Upper lobe of left lung (tissue), 4 donors: Measurements from ENCODE around the gene ZNRF4.

Experiments
- EP300 ChIP-seq, 4 donors: sonication (generic); formaldehyde crosslinking; IDR thresholded peaks; one replicate each; pipeline ENCODE4 v1.5.1; 2017; ENCODE audit warnings: antibody characterized with exemption in 4 of 4, control low read depth in 2 of 4
- POLR2A ChIP-seq, 4 donors: fragments of 450-650 bp; IDR thresholded peaks; one replicate each; pipeline ENCODE4 v1.5.1; 2016 to 2017; ENCODE audit warnings: antibody characterized with exemption in 4 of 4, mild to moderate bottlenecking in 2 of 4
- TF ChIP-seq, protein P1 (sequence below), 6 experiments: fragments of 450-650 bp in 4 of 6; fragments of 200-600 bp in 2 of 6; sonication (generic) in 2 of 6; IDR thresholded peaks; one replicate each; pipeline ENCODE4 v1.5.1; 2016 to 2019; ENCODE audit warnings: antibody characterized with exemption in 6 of 6

GRCh38 chr19:5478241-5478924, 23.2 kb downstream of the ZNRF4 start:
- TF ChIP-seq, protein P1, sequence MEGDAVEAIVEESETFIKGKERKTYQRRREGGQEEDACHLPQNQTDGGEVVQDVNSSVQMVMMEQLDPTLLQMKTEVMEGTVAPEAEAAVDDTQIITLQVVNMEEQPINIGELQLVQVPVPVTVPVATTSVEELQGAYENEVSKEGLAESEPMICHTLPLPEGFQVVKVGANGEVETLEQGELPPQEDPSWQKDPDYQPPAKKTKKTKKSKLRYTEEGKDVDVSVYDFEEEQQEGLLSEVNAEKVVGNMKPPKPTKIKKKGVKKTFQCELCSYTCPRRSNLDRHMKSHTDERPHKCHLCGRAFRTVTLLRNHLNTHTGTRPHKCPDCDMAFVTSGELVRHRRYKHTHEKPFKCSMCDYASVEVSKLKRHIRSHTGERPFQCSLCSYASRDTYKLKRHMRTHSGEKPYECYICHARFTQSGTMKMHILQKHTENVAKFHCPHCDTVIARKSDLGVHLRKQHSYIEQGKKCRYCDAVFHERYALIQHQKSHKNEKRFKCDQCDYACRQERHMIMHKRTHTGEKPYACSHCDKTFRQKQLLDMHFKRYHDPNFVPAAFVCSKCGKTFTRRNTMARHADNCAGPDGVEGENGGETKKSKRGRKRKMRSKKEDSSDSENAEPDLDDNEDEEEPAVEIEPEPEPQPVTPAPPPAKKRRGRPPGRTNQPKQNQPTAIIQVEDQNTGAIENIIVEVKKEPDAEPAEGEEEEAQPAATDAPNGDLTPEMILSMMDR (IDR thresholded peaks at IDR 0.05) = no peak
- TF ChIP-seq EP300 (IDR thresholded peaks at IDR 0.05) (no peak), POLR2A (IDR thresholded peaks at IDR 0.05) (no peak)
